HG02852 (cell line): Measurements from ENCODE around the gene PLCB1.
"Not testable (repeated sequence)": the region's sequence is repeated elsewhere in the genome, so short reads cannot be mapped to it uniquely, and the experiment has no call there.

ENCODE experiments used
- ATAC-seq: cut with Tn5 transposase; IDR thresholded peaks from one replicate; pipeline ENCODE4 v1.9.1; 2021; ENCODE audit warnings: mild to moderate bottlenecking, moderate library complexity; ENCODE audit not compliant: unreplicated experiment

The PLCB1 gene

GRCh38 chr20:8155229-8155628 is 23.2 kb downstream of the PLCB1 start:
- ATAC-seq, result no peak

GRCh38 chr20:8155812-8156211 is 23.7 kb downstream of the PLCB1 start:
- ATAC-seq, result no peak

GRCh38 chr20:8156235-8157079 is 24.4 kb downstream of the PLCB1 start:
- ATAC-seq, result no peak

GRCh38 chr20:8159217-8159616 is 27.2 kb downstream of the PLCB1 start:
- not testable (repeated sequence) for ATAC-seq

DNA sequence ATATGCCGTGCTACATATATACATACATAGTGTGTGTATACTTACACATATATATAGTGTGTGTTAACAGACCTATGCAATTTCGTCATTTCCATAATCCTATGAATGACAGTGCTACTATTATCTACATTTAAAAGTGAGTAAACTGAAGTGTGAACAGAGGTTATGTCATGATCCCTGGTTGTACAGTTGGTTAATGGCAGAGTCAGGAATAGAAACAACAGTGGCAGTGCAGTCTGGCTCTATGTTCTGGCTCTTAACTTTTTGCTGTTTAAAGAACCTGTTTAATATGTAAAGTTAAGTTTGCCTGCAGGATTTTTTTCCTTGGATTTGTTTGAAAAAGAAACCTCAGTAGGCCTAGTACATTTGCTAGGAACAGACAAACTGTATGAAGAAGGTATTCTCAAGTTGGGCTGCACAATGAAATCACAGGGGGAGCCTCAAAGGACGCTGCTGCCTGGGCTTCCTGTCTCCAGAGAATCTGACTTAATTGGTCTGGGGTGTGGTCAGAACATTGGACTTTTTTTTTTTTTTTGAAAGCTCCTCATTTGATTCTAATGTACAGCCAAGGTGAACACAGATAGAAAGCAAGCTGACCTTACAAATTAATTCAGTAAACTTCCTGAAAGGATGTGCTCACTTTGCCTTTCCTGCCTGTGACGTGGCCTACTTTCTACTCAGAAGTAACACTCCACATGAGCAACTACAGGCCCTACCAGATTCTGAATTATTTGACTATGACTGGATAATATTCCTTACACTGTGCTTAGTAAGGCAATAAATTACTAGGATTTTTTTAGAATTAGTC is 29.4 kb downstream of the PLCB1 start:
- no peak for ATAC-seq

DNA sequence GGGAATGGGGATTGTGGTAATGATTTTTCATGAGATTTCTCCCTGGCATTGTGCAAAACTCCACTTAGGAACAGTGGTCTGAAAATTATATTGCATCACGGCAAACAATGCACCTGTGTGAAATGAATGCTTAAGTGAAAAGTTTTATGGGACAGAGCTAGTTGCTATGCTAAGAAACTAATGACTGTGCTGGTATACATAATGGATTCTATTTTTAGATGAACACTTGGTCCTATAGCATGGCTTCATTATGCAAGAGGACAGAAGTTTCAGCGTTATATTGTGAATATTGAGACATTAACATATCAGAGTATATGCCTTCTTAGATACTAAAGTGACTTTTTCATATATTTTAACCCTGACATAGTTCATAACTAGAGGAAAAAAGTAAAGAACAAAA is 30.5 kb downstream of the PLCB1 start:
- ATAC-seq, result no peak

GRCh38 chr20:8163543-8163942 is 31.5 kb downstream of the PLCB1 start:
- ATAC-seq, result no peak

- ATAC-seq, result no peak
Measured at GRCh38 chr20:8166730-8167129, 34.7 kb downstream of the PLCB1 start.

- ATAC-seq, result no peak
Measured at GRCh38 chr20:8168785-8169288, 36.8 kb downstream of the PLCB1 start.

DNA sequence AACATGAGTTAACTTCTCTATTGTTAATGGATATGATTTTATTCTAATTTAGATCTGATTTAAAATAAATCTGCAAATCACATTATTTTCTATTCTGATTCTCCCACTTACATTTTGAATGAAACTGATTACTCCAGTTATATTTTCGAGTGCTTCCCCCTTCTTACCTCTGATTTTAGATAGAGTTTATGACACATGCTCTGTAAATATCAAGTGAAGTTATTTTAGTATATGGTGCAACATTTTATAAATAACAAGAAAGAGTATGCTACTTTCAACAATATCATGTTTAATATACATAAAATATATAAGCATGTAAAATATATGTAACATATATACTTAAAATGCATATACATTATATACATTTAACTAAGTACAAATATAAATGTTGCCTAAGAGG is 38.9 kb downstream of the PLCB1 start:
- ATAC-seq, result no peak

GRCh38 chr20:8172191-8172590 is 40.1 kb downstream of the PLCB1 start:
- ATAC-seq, result no peak

DNA sequence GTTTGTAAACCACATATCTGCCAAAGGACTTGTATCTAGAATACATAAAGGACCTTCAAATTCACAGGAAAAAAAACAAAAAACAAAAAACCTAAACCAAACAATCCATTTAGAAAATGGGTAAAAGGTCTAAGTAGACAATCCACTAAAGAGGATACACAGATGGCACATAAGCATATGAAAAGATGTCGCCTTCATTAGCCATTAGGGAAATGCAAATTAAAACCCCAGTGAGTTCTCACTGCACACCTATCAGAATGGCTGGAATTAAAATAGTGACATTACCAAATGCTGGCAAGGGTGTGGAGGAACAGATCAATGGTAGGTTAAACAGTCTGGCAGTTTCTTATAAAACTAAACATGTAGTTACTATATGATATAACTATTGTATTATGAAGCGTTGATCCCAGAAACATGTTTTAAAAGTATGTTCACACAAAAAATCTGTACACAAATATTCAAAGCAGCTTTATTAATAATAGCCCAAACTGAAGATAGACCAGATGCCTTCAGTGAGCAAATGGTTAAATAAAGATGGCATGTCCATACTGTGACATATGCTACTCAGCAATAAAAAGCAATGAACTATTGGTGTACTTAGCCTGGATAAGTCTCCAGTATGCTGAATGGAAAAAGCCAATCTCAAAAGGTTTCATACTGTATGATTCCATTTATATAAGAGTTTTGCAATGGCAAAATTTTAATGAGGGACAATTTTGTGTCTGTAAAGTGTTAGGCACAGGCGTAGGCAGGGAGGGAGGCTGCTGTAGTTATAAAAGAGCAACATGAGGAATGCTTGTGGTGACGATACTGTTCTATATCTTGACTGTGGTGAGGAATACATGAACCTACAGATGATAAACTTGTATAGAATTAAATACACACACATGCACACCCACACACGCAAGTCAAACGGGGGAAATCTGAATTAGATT is 43.9 kb downstream of the PLCB1 start:
- ATAC-seq, result no peak

- no peak for ATAC-seq
Measured at GRCh38 chr20:8183526-8183925, 51.5 kb downstream of the PLCB1 start.

- no peak for ATAC-seq
Measured at GRCh38 chr20:8187740-8188139, 55.7 kb downstream of the PLCB1 start.

- no peak for ATAC-seq
Measured at GRCh38 chr20:8190043-8190880, 58.2 kb downstream of the PLCB1 start.

DNA sequence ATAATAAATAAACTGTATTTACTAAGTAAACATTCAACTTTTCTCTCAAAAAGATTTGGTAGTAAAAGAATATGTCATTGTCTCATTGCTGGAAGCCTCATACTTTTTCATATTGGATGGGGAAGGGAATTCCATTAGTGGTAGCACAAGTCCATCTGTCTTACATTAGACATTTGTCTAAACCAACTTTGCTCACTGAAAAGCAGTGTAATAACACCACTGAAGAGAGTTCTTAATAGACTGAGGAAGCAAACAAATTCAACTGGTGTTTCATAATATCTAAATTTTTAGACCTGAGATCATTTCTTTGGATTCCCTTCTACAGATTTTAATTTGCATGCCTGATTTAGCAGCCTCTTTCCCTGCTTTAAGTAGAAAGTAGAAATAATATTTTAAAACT is 62.7 kb downstream of the PLCB1 start:
- ATAC-seq, result no peak

- no peak for ATAC-seq
Measured at GRCh38 chr20:8196096-8196495, 64.0 kb downstream of the PLCB1 start.

- no peak for ATAC-seq
Measured at GRCh38 chr20:8200220-8200619, 68.2 kb downstream of the PLCB1 start.

GRCh38 chr20:8203366-8203765 is 71.3 kb downstream of the PLCB1 start:
- no peak for ATAC-seq

- ATAC-seq, result no peak
Measured at GRCh38 chr20:8205996-8206395, 73.9 kb downstream of the PLCB1 start.
